Ascending aorta (tissue), 2 donors: ENCODE measurements around the gene PUM1. TPM values are rescaled to one million over a fixed set of nuclear protein-coding genes. Genes with fewer than 3 reads are reported as not detected.
A peak's percentile ranks its signal among the peaks of the same experiment; 100 is the strongest.

Source experiments
- DNase-seq, 2 donors: peaks; one replicate each; pipeline ENCODE4 v3.0.0-alpha.2; 2019; ENCODE audit warnings: low spot score in 2 of 2
- H3K27ac ChIP-seq, 2 donors: fragments of 200-600 bp; sonication (generic); one replicate each; pipeline ENCODE4 v1.5.1; 2016 to 2017; ENCODE audit warnings: mild to moderate bottlenecking in 1 of 2
- H3K27me3 ChIP-seq: fragments of 200-600 bp; sonication (generic); one replicate; pipeline ENCODE4 v1.5.1; 2017
- H3K36me3 ChIP-seq, 2 donors: fragments of 200-600 bp; sonication (generic); one replicate each; pipeline ENCODE4 v1.5.1; 2016
- H3K4me1 ChIP-seq, 2 donors: fragments of 200-600 bp; sonication (generic); one replicate each; pipeline ENCODE4 v1.5.1; 2016 to 2017; ENCODE audit warnings: mild to moderate bottlenecking in 1 of 2
- H3K4me3 ChIP-seq, 2 donors: fragments of 200-600 bp; sonication (generic); one replicate each; pipeline ENCODE4 v1.5.1; 2016 to 2017; ENCODE audit warnings: mild to moderate bottlenecking in 1 of 2
- H3K9me3 ChIP-seq, 2 donors: fragments of 200-600 bp; sonication (generic); one replicate each; pipeline ENCODE4 v1.5.1; 2016
- intact Hi-C: fragments of 100-400 bp; cut with DNase I; formaldehyde crosslinking; loops from one replicate; pipeline ENCODE4 v1.15.1; 2023
- total RNA-seq: library from RNA; depleted of rRNA; stranded (reverse); fragments of >200 nt; gene quantifications from one replicate; pipeline ENCODE4 v1.1.0, GENCODE V29; 2016
- TF ChIP-seq, protein P1 (sequence below), 3 experiments: fragments of 200-600 bp in 2 of 3; fragments of 450-650 bp in 1 of 3; sonication (generic) in 2 of 3; IDR thresholded peaks; one replicate each; pipeline ENCODE4 v1.5.1; 2016 to 2019; ENCODE audit warnings: antibody characterized with exemption in 3 of 3, mild to moderate bottlenecking in 1 of 3, moderate library complexity in 1 of 3

Gene PUM1
- total RNA-seq, 1 donor from 2014 or later = 52.3 TPM

DNA sequence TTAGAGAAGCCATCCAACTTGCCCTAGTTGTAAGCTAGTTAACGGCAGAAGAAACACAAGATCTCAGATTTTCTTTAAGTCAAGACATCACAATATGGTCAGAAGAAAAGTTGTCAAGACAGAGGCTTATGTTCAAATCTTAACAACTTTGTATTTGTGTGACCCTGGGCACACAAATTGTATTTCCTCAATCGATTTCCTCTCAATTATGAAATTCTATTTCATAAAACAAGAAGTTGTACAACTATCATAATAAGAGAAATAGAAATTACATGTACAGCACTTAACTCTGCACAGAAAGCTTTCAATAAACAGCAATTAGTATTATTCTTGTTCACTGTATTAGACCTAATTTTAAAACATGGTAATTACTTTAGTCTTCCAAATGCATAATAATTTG lies 94.0 kb downstream of the PUM1 start:
- TF ChIP-seq, protein P1, sequence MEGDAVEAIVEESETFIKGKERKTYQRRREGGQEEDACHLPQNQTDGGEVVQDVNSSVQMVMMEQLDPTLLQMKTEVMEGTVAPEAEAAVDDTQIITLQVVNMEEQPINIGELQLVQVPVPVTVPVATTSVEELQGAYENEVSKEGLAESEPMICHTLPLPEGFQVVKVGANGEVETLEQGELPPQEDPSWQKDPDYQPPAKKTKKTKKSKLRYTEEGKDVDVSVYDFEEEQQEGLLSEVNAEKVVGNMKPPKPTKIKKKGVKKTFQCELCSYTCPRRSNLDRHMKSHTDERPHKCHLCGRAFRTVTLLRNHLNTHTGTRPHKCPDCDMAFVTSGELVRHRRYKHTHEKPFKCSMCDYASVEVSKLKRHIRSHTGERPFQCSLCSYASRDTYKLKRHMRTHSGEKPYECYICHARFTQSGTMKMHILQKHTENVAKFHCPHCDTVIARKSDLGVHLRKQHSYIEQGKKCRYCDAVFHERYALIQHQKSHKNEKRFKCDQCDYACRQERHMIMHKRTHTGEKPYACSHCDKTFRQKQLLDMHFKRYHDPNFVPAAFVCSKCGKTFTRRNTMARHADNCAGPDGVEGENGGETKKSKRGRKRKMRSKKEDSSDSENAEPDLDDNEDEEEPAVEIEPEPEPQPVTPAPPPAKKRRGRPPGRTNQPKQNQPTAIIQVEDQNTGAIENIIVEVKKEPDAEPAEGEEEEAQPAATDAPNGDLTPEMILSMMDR (IDR thresholded peaks at IDR 0.05) = no peak
- Histone ChIP-seq H3K4me1 (peaks cover 6 to 21% of the 10 kb centered on the region in 2 donors), H3K9me3 (no peaks in the 10 kb centered on the region), H3K4me3 (no peak overlapping the region), H3K36me3 (peaks cover 15 to 28% of the 10 kb centered on the region in 2 donors), H3K27ac (no peak overlapping the region), H3K27me3 (no peaks in the 10 kb centered on the region)
- intact Hi-C loops = no loop called here
- no peak for DNase-seq

DNA sequence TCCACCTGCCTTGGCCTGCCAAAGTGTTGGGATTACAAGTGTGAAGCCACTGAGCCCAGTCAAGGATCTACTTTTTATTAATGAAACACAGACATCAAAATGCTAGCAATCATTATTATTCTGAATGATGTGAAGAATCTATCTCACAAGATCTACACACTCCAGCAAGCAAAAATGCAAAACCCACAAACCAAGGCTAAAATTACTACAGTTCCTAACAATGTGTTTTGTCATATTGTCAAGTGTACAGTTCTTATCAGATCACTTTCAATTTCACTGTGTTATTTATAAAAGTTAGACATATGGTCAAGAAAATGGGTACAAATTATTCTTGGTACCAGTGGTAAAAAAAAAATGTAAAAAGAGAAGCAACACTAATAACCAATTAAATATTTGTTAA lies 95.6 kb downstream of the PUM1 start:
- H3K9me3 ChIP-seq = no peaks in the 10 kb centered on the region
- no peak overlapping the region for H3K27ac ChIP-seq
- H3K36me3 ChIP-seq = peaks cover 18 to 35% of the 10 kb centered on the region in 2 donors
- no peak for DNase-seq
- intact Hi-C loops = loop anchor here (5.0 kb wide), 1 partner anchor 97 kb away; the partner anchor contains the start of gene PUM1
- no peaks in the 10 kb centered on the region for H3K27me3 ChIP-seq
- H3K4me3 ChIP-seq = no peak overlapping the region
- H3K4me1 ChIP-seq = peaks cover 12 to 22% of the 10 kb centered on the region in 2 donors
- TF ChIP-seq, protein P1 (IDR thresholded peaks at IDR 0.05) = no peak

- Histone ChIP-seq H3K9me3 (no peaks in the 10 kb centered on the region), H3K36me3 (peaks cover 24 to 33% of the 10 kb centered on the region in 2 donors), H3K27ac (no peak overlapping the region), H3K27me3 (no peaks in the 10 kb centered on the region), H3K4me1 (peaks cover 12 to 23% of the 10 kb centered on the region in 2 donors), H3K4me3 (no peak overlapping the region)
- DNase-seq = no peak
- TF ChIP-seq, protein P1 (IDR thresholded peaks at IDR 0.05) = no peak
- intact Hi-C loops = loop anchor here (5.0 kb wide), 1 partner anchor 99 kb away; the partner anchor contains the start of gene PUM1
These were observed 97.1 kb downstream of the PUM1 start for GRCh38 chr1:30968220-30968971.

GRCh38 chr1:30966690-30967369 lies 98.7 kb downstream of the PUM1 start:
- Histone ChIP-seq H3K9me3 (no peaks in the 10 kb centered on the region), H3K36me3 (peaks cover 28 to 45% of the 10 kb centered on the region in 2 donors), H3K27ac (peak overlapping the region in 1 of 2 donors; percentile 45), H3K27me3 (no peaks in the 10 kb centered on the region), H3K4me1 (peaks cover 12 to 23% of the 10 kb centered on the region in 2 donors), H3K4me3 (no peak overlapping the region)
- intact Hi-C loops = loop anchor here (5.0 kb wide), 1 partner anchor 100 kb away; the partner anchor contains the start of gene PUM1
- DNase-seq = no peak
- TF ChIP-seq, protein P1 (IDR thresholded peaks at IDR 0.05) = no peak

- TF ChIP-seq, protein P1 (IDR thresholded peaks at IDR 0.05) = no peak
- Histone ChIP-seq H3K27me3 (no peaks in the 10 kb centered on the region), H3K9me3 (no peaks in the 10 kb centered on the region), H3K4me3 (no peak overlapping the region), H3K27ac (peak overlapping the region in 1 of 2 donors; percentile 45), H3K36me3 (peaks cover 28 to 45% of the 10 kb centered on the region in 2 donors), H3K4me1 (peaks cover 12 to 23% of the 10 kb centered on the region in 2 donors)
- intact Hi-C loops = loop anchor here (5.0 kb wide), 1 partner anchor 101 kb away; the partner anchor contains the start of gene PUM1
- no peak for DNase-seq
These were observed 99.5 kb downstream of the PUM1 start for GRCh38 chr1:30965924-30966599.
